IPS-11a (cell line): ENCODE measurements around the gene ZDHHC11.
"Not testable (repeated sequence)": the region's sequence is repeated elsewhere in the genome, so short reads cannot be mapped to it uniquely, and the experiment has no call there.

Experiments
- H3K4me3 ChIP-seq: one replicate; pipeline ENCODE4 v1.5.1; 2013; ENCODE audit warnings: low read depth, low read length, control low read depth

Gene ZDHHC11

GRCh38 chr5:845676-846601, 4.8 kb downstream of the ZDHHC11 start:
- not testable (repeated sequence) for H3K4me3 ChIP-seq

- not testable (repeated sequence) for H3K4me3 ChIP-seq
Measured at GRCh38 chr5:845031-845675, 5.6 kb downstream of the ZDHHC11 start.

- H3K4me3 ChIP-seq: not testable (repeated sequence)
Measured at GRCh38 chr5:844426-844825, 6.4 kb downstream of the ZDHHC11 start.

GRCh38 chr5:843926-844325, 6.9 kb downstream of the ZDHHC11 start:
- H3K4me3 ChIP-seq: not testable (repeated sequence)

- not testable (repeated sequence) for H3K4me3 ChIP-seq
Measured at GRCh38 chr5:843371-843770, 7.4 kb downstream of the ZDHHC11 start.

GRCh38 chr5:842402-843221, 8.2 kb downstream of the ZDHHC11 start:
- not testable (repeated sequence) for H3K4me3 ChIP-seq

GRCh38 chr5:841531-842401, 9.0 kb downstream of the ZDHHC11 start:
- not testable (repeated sequence) for H3K4me3 ChIP-seq

- not testable (repeated sequence) for H3K4me3 ChIP-seq
Measured at GRCh38 chr5:840974-841435, 9.8 kb downstream of the ZDHHC11 start.

GRCh38 chr5:840118-840973, 10.4 kb downstream of the ZDHHC11 start:
- not testable (repeated sequence) for H3K4me3 ChIP-seq

- H3K4me3 ChIP-seq: not testable (repeated sequence)
Measured at GRCh38 chr5:838431-838851, 12.3 kb downstream of the ZDHHC11 start.

- not testable (repeated sequence) for H3K4me3 ChIP-seq
Measured at GRCh38 chr5:837621-838121, 13.1 kb downstream of the ZDHHC11 start.

GRCh38 chr5:835933-836612, 14.7 kb downstream of the ZDHHC11 start:
- not testable (repeated sequence) for H3K4me3 ChIP-seq

GRCh38 chr5:834013-834412, 16.8 kb downstream of the ZDHHC11 start:
- not testable (repeated sequence) for H3K4me3 ChIP-seq

- H3K4me3 ChIP-seq: not testable (repeated sequence)
Measured at GRCh38 chr5:828194-828593, 22.6 kb downstream of the ZDHHC11 start.

GRCh38 chr5:825544-825943, 25.2 kb downstream of the ZDHHC11 start:
- not testable (repeated sequence) for H3K4me3 ChIP-seq

GRCh38 chr5:821504-821903, 29.3 kb downstream of the ZDHHC11 start:
- no peak overlapping the region for H3K4me3 ChIP-seq

- H3K4me3 ChIP-seq: no peak overlapping the region
Measured at GRCh38 chr5:820245-820644, 30.5 kb downstream of the ZDHHC11 start.

- no peak overlapping the region for H3K4me3 ChIP-seq
Measured at GRCh38 chr5:819078-819477, 31.7 kb downstream of the ZDHHC11 start.

- H3K4me3 ChIP-seq: no peak overlapping the region
Measured at GRCh38 chr5:816176-816575, 34.6 kb downstream of the ZDHHC11 start.
